Measurements from ENCODE around the gene MPV17L.
"Not testable (repeated sequence)": the region's sequence is repeated elsewhere in the genome, so short reads cannot be mapped to it uniquely, and the experiment has no call there.

Gene MPV17L

GRCh38 chr16:15446901-15447300, 51.3 kb downstream of the MPV17L start:
- DNase-seq (ENCODE audit: insufficient read length, low spot score) (no peak), FAIRE-seq (no peak)

DNA sequence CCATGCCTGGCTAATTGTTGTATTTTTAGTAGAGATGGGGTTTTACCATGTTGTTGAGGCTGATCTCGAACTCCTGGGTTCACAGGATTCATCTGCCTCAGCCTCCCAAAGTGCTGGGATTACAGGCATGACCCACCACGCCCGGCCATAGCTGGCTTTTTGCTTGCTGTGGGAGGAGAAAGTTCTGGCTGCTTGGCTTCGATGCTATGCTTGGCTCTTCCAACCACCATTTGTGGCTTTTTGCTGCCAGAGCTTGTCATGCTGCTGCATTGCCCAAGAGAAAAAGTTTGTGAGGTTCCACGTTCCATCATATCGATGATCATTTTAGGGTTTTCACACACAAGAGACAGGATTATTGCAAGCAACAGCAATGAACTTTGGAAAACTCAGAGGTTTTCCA, 55.1 kb downstream of the MPV17L start:
- DNase-seq (ENCODE audit: insufficient read length, low spot score) = no peak
- FAIRE-seq = no peak

- FAIRE-seq = no peak
Measured at GRCh38 chr16:15451098-15451731, 55.7 kb downstream of the MPV17L start.

DNA sequence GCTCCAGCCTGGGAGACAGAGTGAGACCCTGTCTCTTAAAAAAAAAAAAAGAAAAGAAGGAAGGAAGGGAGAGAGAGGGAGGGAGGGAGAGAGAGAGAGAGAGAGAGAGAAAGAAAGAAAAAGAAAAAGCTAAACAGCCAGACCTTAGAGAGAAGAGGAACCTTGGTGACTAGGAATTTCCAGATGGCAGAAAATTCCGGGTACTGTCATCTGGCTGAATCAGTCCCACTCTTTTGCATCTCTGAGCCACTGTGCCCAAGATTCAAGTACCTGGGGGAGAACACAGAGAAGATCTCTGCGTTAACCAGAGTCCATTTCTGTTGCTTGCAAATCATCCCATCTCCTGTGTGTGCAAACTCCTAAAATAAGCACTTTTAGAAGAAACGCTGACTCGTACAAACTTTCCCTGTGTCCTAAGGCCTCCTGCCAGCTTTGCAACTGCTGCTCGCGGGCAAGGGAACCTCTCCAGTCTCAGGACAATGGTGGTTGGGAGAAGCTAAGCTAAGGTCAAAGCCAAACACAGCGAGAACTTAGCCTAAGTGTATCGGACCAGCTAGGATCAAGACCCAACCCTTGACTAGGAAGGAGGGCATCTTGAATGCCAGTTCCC, 56.8 kb downstream of the MPV17L start:
- DNase-seq (ENCODE audit: insufficient read length, low spot score) (no peak), FAIRE-seq (no peak)

More at GRCh38 chr16:15451098-15451731, 55.7 kb downstream of the MPV17L start:
- no peak for DNase-seq (ENCODE audit: insufficient read length, low spot score)

- not testable (repeated sequence) for DNase-seq (ENCODE audit: insufficient read length, low spot score); FAIRE-seq
Measured at GRCh38 chr16:15453296-15453695, 57.7 kb downstream of the MPV17L start.

DNA sequence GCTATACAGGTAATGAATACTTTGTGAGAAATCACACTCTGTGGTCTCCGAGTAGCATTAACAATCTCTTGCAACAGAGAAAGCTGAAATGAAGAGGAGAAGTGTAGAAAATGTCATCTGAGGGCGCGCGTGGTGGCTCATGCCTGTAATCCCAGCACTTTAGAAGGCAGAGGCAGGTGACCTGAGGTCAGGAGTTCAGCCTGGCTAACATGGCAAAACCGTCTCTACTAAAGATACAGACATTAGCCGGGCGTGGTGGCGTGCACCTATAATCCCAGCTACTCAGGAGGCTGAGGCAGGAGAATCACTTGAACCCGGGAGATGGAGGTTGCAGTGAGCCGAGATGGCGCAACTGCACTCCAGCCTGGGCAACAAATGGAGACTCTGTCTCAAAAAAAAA, 59.4 kb downstream of the MPV17L start:
- DNase-seq (ENCODE audit: insufficient read length, low spot score); FAIRE-seq: not testable (repeated sequence)

GRCh38 chr16:15457400-15457799, 61.8 kb downstream of the MPV17L start:
- no peak for DNase-seq (ENCODE audit: insufficient read length, low spot score)
- no peak for FAIRE-seq

GRCh38 chr16:15457958-15458357, 62.4 kb downstream of the MPV17L start:
- DNase-seq (ENCODE audit: insufficient read length, low spot score) = no peak
- no peak for FAIRE-seq

GRCh38 chr16:15459791-15460190, 64.2 kb downstream of the MPV17L start:
- DNase-seq (ENCODE audit: insufficient read length, low spot score) (no peak), FAIRE-seq (no peak)

DNA sequence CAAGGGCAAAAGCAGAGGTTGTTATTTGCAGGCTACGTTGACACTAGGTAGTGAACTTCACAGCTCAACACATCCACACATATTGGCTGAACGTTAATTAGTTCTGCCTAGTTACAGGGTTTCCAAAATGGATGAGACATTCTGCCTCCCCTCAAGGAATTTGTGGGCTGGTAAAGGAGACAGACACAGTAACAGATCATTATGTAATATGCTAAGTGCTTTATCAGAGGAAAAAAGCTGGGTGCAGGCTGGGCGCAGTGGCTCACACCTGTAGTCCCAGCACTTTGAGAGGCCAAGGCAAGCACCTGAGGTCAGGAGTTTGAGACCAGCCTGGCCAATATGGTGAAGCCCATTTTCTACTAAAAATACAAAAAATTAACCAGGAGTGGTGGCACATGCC, 65.0 kb downstream of the MPV17L start:
- no peak for DNase-seq (ENCODE audit: insufficient read length, low spot score)
- FAIRE-seq = no peak

DNA sequence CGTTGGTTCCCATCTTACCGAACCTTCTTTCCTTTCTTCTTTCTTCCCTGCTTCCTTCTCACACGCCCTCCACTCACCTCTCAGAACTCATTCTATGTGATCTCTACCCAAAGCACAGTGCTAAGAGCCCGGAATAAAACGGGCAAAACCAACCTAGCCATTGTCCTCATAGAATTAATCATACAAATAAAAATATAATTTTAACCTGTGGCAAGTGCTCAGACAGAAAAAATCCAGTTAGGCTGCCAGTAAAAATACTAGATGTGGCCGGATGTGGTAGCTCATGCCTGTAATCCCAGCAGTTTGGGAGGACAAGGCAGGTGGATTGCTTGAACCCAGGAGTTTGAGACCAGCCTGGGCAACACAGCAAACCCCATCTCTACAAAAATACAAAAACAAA, 65.8 kb downstream of the MPV17L start:
- DNase-seq (ENCODE audit: insufficient read length, low spot score) (no peak), FAIRE-seq (no peak)

Measured in GM19239 (cell line).